ENCODE results near the gene JAGN1. TPM values are rescaled to one million over a fixed set of nuclear protein-coding genes. Genes with fewer than 3 reads are reported as not detected.

JAGN1 gene
- total RNA-seq, 1 donor from 2014 or later: 35.3 TPM

Other genes with a start within 250 kb of the JAGN1 start
- gene MTMR14, start 241.1 kb upstream of the JAGN1 start, total RNA-seq: 45.9 and 56.3 TPM in 2 replicates
- not detected in 2 replicates for gene CPNE9, start 186.8 kb upstream of the JAGN1 start, total RNA-seq
- 20.7 and 22.6 TPM in 2 replicates for gene BRPF1, start 158.9 kb upstream of the JAGN1 start, total RNA-seq
- 18.6 and 19.7 TPM in 2 replicates for gene OGG1, start 140.7 kb upstream of the JAGN1 start, total RNA-seq
- gene CAMK1, start 120.7 kb upstream of the JAGN1 start, total RNA-seq: 46.7 and 50.6 TPM in 2 replicates
- gene TADA3, start 98.1 kb upstream of the JAGN1 start, total RNA-seq: 30.2 and 37.3 TPM in 2 replicates
- 287 and 389 TPM in 2 replicates for gene ARPC4, start 97.5 kb upstream of the JAGN1 start, total RNA-seq
- gene TTLL3, start 80.3 kb upstream of the JAGN1 start, total RNA-seq: 7.1 and 7.4 TPM in 2 replicates
- 27.8 and 35.6 TPM in 2 replicates for gene RPUSD3, start 46.6 kb upstream of the JAGN1 start, total RNA-seq
- gene CIDEC, start 10.4 kb upstream of the JAGN1 start, total RNA-seq: not detected in 2 replicates
- gene IL17RE, start 12.2 kb downstream of the JAGN1 start, total RNA-seq: 0.07 and 0.14 TPM in 2 replicates
- gene IL17RC, start 26.5 kb downstream of the JAGN1 start, total RNA-seq: 18.3 and 18.7 TPM in 2 replicates
- 29.1 and 41.7 TPM in 2 replicates for gene CRELD1, start 43.2 kb downstream of the JAGN1 start, total RNA-seq
- gene PRRT3, start 61.8 kb downstream of the JAGN1 start, total RNA-seq: 0.88 and 1.1 TPM in 2 replicates
- gene EMC3, start 96.2 kb downstream of the JAGN1 start, total RNA-seq: 44.2 and 100 TPM in 2 replicates
- gene FANCD2, start 135.8 kb downstream of the JAGN1 start, total RNA-seq: 22.0 and 34.0 TPM in 2 replicates
- gene FANCD2OS, start 217.6 kb downstream of the JAGN1 start, total RNA-seq: not detected in 2 replicates
- gene BRK1, start 225.1 kb downstream of the JAGN1 start, total RNA-seq: 113 and 170 TPM in 2 replicates